ENCODE measurements around the gene PPP1R37.

The PPP1R37 gene

GRCh38 chr19:45076851-45077730, 15.9 kb upstream of the PPP1R37 start:
- TF ChIP-seq ZNF70 (CRISPR knock-in tag; IDR thresholded peaks at IDR 0.05) (no peak), ZNF565 (CRISPR knock-in tag; conservative IDR thresholded peaks at IDR 0.05; ENCODE audit: low read depth) (no peak)
- ATAC-seq: no peak

- peak; percentile 27; the same call in 2 of the 3 replicates for ATAC-seq
- no peak for TF ChIP-seq TSHZ2 (CRISPR knock-in tag; IDR thresholded peaks at IDR 0.05)
- TF ChIP-seq ESRRG (CRISPR knock-in tag; IDR thresholded peaks at IDR 0.05): 0 out of 2 replicates have a peak, but pooled peaks have one; percentile 24
- no peak for TF ChIP-seq CSRNP3 (CRISPR knock-in tag; IDR thresholded peaks at IDR 0.05)
- TF ChIP-seq POU6F1 (CRISPR knock-in tag; IDR thresholded peaks at IDR 0.05; ENCODE audit: borderline replicate concordance, low read depth): no peak
- no peak for TF ChIP-seq ZC3H10 (CRISPR knock-in tag; IDR thresholded peaks at IDR 0.05)
- no peak for TF ChIP-seq ISL1 (CRISPR knock-in tag; IDR thresholded peaks at IDR 0.05)
Measured at GRCh38 chr19:45078390-45079062, 14.5 kb upstream of the PPP1R37 start.

GRCh38 chr19:45079063-45079910, 13.7 kb upstream of the PPP1R37 start, which contains the start of gene GEMIN7:
TSS of gene GEMIN7 (plus strand) at chr19:45079260. CDS start at chr19:45090115, 10,855 bp downstream.
- ATAC-seq: peak; percentile 97
- no peak for TF ChIP-seq TCF4 (CRISPR knock-in tag; IDR thresholded peaks at IDR 0.05; ENCODE audit: borderline replicate concordance)
- TF ChIP-seq ZNF8 (CRISPR knock-in tag; IDR thresholded peaks at IDR 0.05): 0 out of 2 replicates have a peak, but pooled peaks have one; percentile 40
- no peak for TF ChIP-seq BACH2 (CRISPR knock-in tag; IDR thresholded peaks at IDR 0.05; ENCODE audit: borderline replicate concordance)
- no peak for TF ChIP-seq TOX (CRISPR knock-in tag; IDR thresholded peaks at IDR 0.05; ENCODE audit: borderline replicate concordance)
- TF ChIP-seq ZFP3 (CRISPR knock-in tag; IDR thresholded peaks at IDR 0.05): peak; percentile 78; the same call in 1 of the 2 replicates
- no peak for TF ChIP-seq OSR1 (CRISPR knock-in tag; IDR thresholded peaks at IDR 0.05)
- TF ChIP-seq PPARA (CRISPR knock-in tag; IDR thresholded peaks at IDR 0.05; ENCODE audit: borderline replicate concordance): no peak
- TF ChIP-seq CSDC2 (CRISPR knock-in tag; IDR thresholded peaks at IDR 0.05): 0 out of 2 replicates have a peak, but pooled peaks have one; percentile 51
- no peak for TF ChIP-seq ARNTL (CRISPR knock-in tag; IDR thresholded peaks at IDR 0.05; ENCODE audit: borderline replicate concordance, low read depth)
- TF ChIP-seq ZFP30 (CRISPR knock-in tag; IDR thresholded peaks at IDR 0.05): no peak
- TF ChIP-seq PATZ1 (CRISPR knock-in tag; IDR thresholded peaks at IDR 0.05; ENCODE audit: borderline replicate concordance): peak; percentile 74; the same call in 1 of the 2 replicates
- no peak for TF ChIP-seq ZC3H10 (CRISPR knock-in tag; IDR thresholded peaks at IDR 0.05)
- TF ChIP-seq TSHZ2 (CRISPR knock-in tag; IDR thresholded peaks at IDR 0.05): peak; percentile 60; the same call in 1 of the 2 replicates
